Testis (tissue), 2 donors: Measurements from ENCODE around the gene SPATC1L.

ENCODE experiments used
- CTCF ChIP-seq, 3 experiments: fragments of 450-650 bp in 2 of 3; fragments of 200-600 bp in 1 of 3; sonication (generic) in 1 of 3; IDR thresholded peaks; one replicate each; pipeline ENCODE4 v1.5.1; 2016 to 2019; ENCODE audit warnings: antibody characterized with exemption in 3 of 3, mild to moderate bottlenecking in 2 of 3, moderate library complexity in 1 of 3
- POLR2A ChIP-seq: fragments of 450-650 bp; IDR thresholded peaks from one replicate; pipeline ENCODE4 v1.6.1; 2017; ENCODE audit warnings: antibody characterized with exemption, mild to moderate bottlenecking, moderate library complexity

- TF ChIP-seq POLR2A (no peak), CTCF (IDR thresholded peaks at IDR 0.05) (no peak)
Observed at GRCh38 chr21:46160907-46161632, 23.2 kb downstream of the SPATC1L start.
